Mucosa of rectum (tissue), 2 donors: ENCODE results near the gene PIP5K1C.

Source experiments
- H3K27ac ChIP-seq, 2 donors: one replicate each; pipeline ENCODE4 v1.7.0; 2013; ENCODE audit warnings: inconsistent platforms in 2 of 2, low read depth in 2 of 2, low read length in 2 of 2
- H3K27me3 ChIP-seq, 2 donors: one replicate each; pipeline ENCODE4 v1.7.0; 2013; ENCODE audit warnings: low read length in 2 of 2; ENCODE audit not compliant: control insufficient read depth in 2 of 2, insufficient read depth in 2 of 2
- H3K36me3 ChIP-seq, 2 donors: one replicate each; pipeline ENCODE4 v1.7.0; 2013; ENCODE audit warnings: low read length in 2 of 2; ENCODE audit not compliant: control insufficient read depth in 2 of 2, insufficient read depth in 2 of 2
- H3K4me1 ChIP-seq, 2 donors: one replicate each; pipeline ENCODE4 v1.7.0; 2013; ENCODE audit warnings: low read length in 2 of 2, mild to moderate bottlenecking in 1 of 2; ENCODE audit not compliant: control insufficient read depth in 2 of 2, insufficient read depth in 2 of 2
- H3K4me3 ChIP-seq, 2 donors: one replicate each; pipeline ENCODE4 v1.7.0; 2013; ENCODE audit warnings: low read length in 2 of 2
- H3K9ac ChIP-seq, 2 donors: one replicate each; pipeline ENCODE4 v1.7.0; 2013; ENCODE audit warnings: low read length in 2 of 2, low read depth in 1 of 2, mild to moderate bottlenecking in 1 of 2
- H3K9me3 ChIP-seq, 2 donors: one replicate each; pipeline ENCODE4 v1.7.0; 2013; ENCODE audit warnings: low read length in 2 of 2; ENCODE audit not compliant: control insufficient read depth in 2 of 2
- donor health status: healthy.
- donor health status: Normal muscosa, but diverticular disease.

The PIP5K1C gene

DNA sequence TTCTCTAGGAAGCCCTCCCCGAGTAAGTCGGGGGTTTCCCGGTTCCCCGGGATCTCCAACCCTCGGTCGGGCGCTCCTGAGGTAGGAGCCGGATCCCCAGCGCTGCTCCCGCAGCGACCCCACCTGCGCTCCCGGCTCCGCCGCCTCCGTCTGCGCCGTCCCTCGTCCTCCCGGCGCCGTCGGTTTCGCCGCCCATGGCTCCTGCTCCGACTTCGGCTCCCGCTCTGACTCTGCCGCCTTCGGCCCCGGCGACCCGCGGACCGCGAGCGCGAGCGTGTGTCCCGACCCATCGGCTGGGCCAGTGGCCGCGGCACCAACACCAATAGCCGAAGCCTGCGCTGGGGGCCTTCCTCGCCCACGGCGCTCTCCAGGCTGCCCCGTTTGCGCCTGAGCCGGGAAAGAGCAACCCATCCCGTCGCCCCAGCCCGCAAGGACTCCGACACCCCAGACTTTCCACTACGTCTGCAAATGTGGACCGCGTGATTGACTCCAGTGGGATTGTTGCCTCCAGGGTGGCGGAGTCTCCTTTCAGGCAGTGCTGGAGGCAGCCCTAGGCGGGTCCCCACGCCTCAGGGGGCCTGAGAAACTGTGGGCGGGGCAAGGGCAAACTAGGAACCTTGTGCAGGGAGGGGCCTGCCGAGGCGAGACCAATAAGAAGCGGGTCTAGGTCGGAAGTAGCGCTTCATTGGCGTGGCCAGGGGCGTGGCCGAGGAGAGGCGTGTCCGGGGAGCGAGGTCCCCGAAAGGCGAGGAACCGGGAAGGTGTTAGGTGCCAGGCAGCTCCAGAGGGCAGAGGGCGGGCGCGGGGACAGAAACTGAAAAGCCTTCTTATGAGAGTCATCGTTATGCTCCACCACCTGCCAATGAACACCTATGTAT is 73.6 kb downstream of the PIP5K1C start, which contains the start of gene CACTIN:
TSS of gene CACTIN (minus strand) at position 318 of the 878 bp plus-strand sequence. CDS start at position 290, 28 bp downstream.
- no peaks in the 10 kb centered on the region for H3K9me3 ChIP-seq
- peaks cover 6 to 15% of the 10 kb centered on the region in 2 donors for H3K36me3 ChIP-seq
- H3K4me3 ChIP-seq, result peak within 1 kb of the TSS; percentile 97
- peak within 1 kb of the TSS; percentile 92 to 94 for H3K27ac ChIP-seq
- H3K27me3 ChIP-seq, result no peaks in the 10 kb centered on the region
- peak within 1 kb of the TSS; percentile 77 to 88 for H3K9ac ChIP-seq
- peaks cover 14 to 16% of the 10 kb centered on the region in 2 donors for H3K4me1 ChIP-seq

DNA sequence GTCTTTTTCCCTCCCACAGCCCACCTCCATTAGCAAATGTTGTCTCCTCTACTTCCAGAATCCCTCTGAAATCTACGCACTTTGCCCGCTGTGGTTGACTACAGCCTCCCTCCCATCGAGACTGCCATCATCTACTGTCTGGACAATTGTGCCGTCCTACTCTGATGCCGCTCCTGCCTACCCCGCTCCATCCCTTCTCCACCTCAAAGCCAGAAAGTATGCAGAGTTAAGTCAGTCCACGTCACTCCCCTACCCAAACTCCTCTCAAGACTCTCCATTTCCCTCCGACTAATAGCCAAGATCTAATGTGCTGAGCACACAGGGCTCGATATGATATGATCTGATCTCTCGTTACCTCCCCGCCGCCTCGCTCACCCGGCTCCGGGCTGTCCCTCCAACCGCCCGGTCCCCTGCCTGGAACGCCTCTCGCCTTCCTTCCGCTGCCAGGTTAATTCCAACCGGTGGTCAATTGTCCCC is 74.2 kb downstream of the PIP5K1C start:
- Histone ChIP-seq H3K4me1 (peaks cover 14 to 16% of the 10 kb centered on the region in 2 donors), H3K27ac (peak overlapping the region; percentile 92 to 94), H3K27me3 (no peaks in the 10 kb centered on the region), H3K9ac (peak overlapping the region; percentile 77 to 88), H3K9me3 (no peaks in the 10 kb centered on the region), H3K36me3 (peaks cover 6 to 13% of the 10 kb centered on the region in 2 donors), H3K4me3 (peak overlapping the region; percentile 97)

DNA sequence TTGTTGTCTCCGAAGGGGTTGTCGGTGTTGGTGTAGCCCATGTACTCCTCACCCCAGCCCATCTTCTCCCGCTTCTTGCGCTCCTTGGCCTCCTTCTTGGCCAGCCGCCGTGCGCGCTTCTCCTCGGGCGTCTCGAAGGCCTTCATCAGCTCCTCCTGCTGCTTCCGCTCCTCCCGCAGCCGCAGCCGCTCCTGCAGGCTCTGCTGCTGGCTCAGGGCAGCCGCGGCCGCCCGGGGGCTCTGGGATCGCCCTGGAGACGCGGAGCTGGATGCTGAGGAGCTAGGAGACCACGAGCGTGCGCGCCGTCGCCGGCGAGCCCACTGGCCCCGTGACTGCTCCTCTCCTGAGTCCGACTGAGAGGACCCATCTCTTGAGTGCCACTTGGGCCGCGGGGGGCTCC is 76.6 kb downstream of the PIP5K1C start:
- peaks cover 14 to 16% of the 10 kb centered on the region in 2 donors for H3K4me1 ChIP-seq
- no peak overlapping the region for H3K27ac ChIP-seq
- H3K36me3 ChIP-seq, result peaks cover 6 to 13% of the 10 kb centered on the region in 2 donors
- no peak overlapping the region for H3K9ac ChIP-seq
- no peak overlapping the region for H3K4me3 ChIP-seq
- no peaks in the 10 kb centered on the region for H3K27me3 ChIP-seq
- H3K9me3 ChIP-seq, result no peaks in the 10 kb centered on the region

DNA sequence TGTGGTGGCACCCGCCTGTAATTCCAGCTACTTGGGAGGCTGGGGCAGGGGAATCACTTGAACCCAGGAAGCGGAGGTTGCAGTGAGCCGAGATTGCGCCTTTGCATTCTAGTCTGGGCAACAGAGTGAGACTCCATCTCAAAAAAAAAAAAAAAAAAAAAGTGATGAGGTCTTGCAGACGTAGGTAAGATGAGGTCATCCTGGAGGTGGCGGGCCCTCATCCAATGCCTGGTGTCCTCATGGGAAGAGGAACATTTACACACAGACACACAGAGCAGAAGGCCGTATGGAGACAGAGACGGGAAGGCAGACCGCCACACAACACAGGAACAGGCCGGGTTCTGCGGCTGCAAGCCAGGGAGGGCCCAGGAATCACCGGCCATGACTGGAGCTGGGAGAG is 78.0 kb downstream of the PIP5K1C start:
- H3K9ac ChIP-seq, result no peak overlapping the region
- H3K27ac ChIP-seq, result no peak overlapping the region
- peaks cover 11 to 16% of the 10 kb centered on the region in 2 donors for H3K4me1 ChIP-seq
- H3K36me3 ChIP-seq, result peaks cover 6 to 13% of the 10 kb centered on the region in 2 donors
- no peak overlapping the region for H3K4me3 ChIP-seq
- H3K27me3 ChIP-seq, result no peaks in the 10 kb centered on the region
- H3K9me3 ChIP-seq, result no peaks in the 10 kb centered on the region

DNA sequence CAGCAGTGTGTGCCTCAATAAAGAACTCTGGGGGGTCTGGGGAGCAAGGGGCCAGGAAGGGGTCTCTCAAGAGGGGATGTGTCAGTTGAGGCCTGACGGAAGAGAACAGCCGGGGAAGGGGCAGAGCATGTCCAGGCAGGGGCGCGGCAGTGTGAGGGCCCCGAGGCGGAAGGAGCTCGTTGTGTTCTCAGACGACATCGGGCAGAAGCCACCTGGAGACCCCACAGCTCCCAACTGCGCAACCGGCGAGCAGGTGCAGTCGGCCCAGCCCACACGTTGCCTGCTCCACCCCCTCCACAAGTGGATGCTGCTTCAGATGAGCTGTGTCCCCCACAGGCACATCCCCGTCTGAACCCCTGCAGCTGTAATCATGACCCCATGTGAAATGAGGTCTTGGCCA is 78.6 kb downstream of the PIP5K1C start:
- H3K4me1 ChIP-seq, result peaks cover 8 to 13% of the 10 kb centered on the region in 2 donors
- no peaks in the 10 kb centered on the region for H3K27me3 ChIP-seq
- no peaks in the 10 kb centered on the region for H3K9me3 ChIP-seq
- peaks cover 6 to 13% of the 10 kb centered on the region in 2 donors for H3K36me3 ChIP-seq
- H3K4me3 ChIP-seq, result no peak overlapping the region
- H3K27ac ChIP-seq, result no peak overlapping the region
- H3K9ac ChIP-seq, result no peak overlapping the region

DNA sequence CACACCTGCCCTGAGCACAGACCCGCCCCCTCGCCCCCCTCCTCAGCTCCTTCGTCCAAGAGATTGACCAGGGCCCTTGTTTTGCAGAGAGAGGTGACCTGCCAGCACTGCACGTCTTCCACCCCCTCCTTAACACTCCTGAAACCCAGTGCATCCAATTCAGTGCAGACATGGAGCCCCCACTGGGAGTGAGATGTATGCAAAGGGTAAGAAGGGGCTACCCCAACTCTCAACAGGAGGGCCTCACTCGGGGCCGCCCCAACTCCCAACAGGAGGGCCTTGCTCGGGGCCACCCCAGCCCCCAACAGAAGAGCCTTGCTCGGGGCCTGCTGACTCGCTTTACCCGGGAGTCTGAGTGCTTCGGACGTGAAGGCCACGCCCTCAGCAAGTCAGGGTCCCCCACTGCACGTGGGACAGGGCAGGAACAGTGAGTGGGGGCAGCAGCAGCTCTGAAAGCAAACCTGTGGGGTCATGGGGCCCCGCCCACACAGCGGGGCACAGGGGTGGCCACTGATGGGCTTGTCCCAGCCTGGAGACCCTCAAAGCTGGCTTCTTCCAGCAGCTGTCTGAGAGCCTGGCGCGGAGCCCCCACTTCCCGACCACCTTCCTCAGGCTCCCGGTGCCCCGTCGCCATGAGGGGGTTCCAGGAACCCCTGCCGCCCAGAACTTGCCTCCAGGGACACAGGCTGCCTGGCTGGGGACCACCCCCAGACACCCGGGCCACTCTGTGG is 79.3 kb downstream of the PIP5K1C start:
- no peak overlapping the region for H3K4me3 ChIP-seq
- peaks cover 6 to 15% of the 10 kb centered on the region in 2 donors for H3K36me3 ChIP-seq
- peaks cover 6 to 11% of the 10 kb centered on the region in 2 donors for H3K4me1 ChIP-seq
- no peak overlapping the region for H3K9ac ChIP-seq
- no peaks in the 10 kb centered on the region for H3K27me3 ChIP-seq
- no peaks in the 10 kb centered on the region for H3K9me3 ChIP-seq
- H3K27ac ChIP-seq, result no peak overlapping the region

DNA sequence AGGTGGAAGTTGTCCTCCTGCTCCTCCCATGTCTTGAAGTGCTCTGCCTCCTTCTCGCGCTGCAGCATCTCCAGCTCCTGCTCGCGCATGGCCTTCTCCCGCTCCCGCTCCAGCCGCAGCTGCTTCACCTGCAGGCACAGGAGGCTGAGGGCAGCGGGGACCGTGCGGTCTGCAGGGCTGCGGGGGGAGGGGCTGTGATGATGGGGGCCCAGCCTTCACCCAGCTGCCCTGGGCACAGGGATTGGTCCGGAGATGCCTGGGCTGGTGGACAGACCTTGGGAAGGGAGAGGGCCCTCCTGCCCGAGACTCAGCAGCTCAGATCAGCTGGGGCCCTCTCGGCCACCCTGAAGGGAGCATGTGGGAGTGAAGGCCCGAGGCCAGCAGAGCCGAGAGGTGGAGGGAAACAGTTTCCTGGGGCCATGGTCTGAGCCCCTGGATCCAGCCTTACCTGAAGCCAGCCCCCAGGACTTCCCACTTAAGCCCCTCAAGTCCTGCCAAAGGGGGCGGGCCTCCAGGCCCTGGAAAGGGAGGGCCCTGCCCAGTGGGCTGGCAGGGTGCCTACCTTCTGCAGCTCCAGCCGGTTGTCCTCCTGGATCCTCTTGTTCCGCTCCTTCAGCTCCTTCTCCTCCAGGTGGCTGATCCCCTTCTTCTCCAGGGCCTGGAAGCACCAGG is 80.0 kb downstream of the PIP5K1C start:
- no peaks in the 10 kb centered on the region for H3K9me3 ChIP-seq
- no peaks in the 10 kb centered on the region for H3K27me3 ChIP-seq
- H3K36me3 ChIP-seq, result peaks cover 6 to 16% of the 10 kb centered on the region in 2 donors
- H3K4me1 ChIP-seq, result peaks cover 0 to 4% of the 10 kb centered on the region in 2 donors
- H3K9ac ChIP-seq, result no peak overlapping the region
- H3K27ac ChIP-seq, result no peak overlapping the region
- H3K4me3 ChIP-seq, result no peak overlapping the region

DNA sequence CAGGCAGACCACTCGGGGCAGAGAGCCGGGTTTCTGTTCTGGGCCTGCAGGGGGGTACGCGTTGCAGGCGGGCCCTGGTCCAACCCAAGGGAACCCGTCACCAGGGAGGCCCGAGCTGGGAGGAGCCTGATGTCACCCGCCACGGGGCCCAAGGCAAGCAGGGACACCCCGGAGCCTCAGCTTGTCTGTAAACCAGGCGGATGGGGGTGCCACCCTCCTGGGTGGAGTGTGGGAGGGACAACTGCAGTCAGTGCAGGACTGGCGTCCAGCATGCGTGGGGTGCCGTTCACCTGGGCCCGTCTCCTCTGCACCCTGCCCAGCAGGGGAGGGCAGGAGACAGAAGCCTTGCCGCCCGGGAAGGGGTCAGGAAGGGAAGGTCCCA is 80.6 kb downstream of the PIP5K1C start:
- H3K27ac ChIP-seq, result no peak overlapping the region
- no peak overlapping the region for H3K9ac ChIP-seq
- H3K27me3 ChIP-seq, result no peaks in the 10 kb centered on the region
- H3K36me3 ChIP-seq, result peaks cover 6 to 16% of the 10 kb centered on the region in 2 donors
- H3K9me3 ChIP-seq, result no peaks in the 10 kb centered on the region
- H3K4me1 ChIP-seq, result peaks cover 0 to 3% of the 10 kb centered on the region in 2 donors
- no peak overlapping the region for H3K4me3 ChIP-seq

DNA sequence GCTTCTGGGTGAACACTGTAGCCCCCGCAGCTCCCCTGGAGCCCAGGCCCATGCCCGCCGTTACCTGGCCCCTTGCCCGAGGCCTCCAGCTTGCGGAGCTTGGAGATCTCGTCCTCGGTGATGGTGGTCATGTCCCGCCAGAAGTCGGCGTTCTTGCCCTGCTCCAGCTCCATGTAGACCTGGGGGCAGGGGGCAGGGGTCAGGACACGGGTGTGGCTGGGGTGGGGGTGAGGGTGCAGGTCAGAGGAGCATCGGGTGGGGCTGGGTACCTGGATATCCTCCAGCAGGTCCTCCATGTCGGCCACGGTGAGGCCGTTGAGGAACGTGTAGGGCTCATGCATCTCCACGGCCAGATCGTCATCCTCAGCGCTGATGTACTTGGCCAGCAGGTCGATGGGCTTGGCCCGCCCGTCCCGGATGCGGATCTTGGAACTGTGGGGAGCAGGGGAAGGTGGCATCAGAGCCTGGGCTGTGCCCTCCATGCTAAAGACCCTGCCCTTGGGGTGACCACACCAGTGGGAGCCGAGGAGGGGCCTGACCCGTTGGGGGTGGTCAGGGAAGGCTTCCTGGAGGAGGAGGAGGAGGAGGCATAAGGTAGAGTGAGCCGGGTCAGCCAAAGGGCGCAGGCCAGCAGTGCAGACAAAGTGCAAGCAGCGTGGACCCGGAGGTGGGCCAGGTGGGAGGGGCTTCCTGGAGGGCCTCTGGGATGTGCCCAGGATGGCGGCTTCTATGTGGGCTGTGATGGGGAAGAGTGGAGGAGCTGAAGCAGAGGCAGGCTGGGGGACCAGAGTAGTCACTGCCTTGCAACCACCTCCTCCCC is 81.2 kb downstream of the PIP5K1C start:
- Histone ChIP-seq H3K27me3 (no peaks in the 10 kb centered on the region), H3K36me3 (peaks cover 6 to 16% of the 10 kb centered on the region in 2 donors), H3K27ac (no peak overlapping the region), H3K4me3 (no peak overlapping the region), H3K9ac (no peak overlapping the region), H3K9me3 (no peaks in the 10 kb centered on the region), H3K4me1 (peaks cover 0 to 3% of the 10 kb centered on the region in 2 donors)
